ENCODE data around the gene KLHL28.
A peak's percentile ranks its signal among the peaks of the same experiment; 100 is the strongest.

KLHL28 gene

DNA sequence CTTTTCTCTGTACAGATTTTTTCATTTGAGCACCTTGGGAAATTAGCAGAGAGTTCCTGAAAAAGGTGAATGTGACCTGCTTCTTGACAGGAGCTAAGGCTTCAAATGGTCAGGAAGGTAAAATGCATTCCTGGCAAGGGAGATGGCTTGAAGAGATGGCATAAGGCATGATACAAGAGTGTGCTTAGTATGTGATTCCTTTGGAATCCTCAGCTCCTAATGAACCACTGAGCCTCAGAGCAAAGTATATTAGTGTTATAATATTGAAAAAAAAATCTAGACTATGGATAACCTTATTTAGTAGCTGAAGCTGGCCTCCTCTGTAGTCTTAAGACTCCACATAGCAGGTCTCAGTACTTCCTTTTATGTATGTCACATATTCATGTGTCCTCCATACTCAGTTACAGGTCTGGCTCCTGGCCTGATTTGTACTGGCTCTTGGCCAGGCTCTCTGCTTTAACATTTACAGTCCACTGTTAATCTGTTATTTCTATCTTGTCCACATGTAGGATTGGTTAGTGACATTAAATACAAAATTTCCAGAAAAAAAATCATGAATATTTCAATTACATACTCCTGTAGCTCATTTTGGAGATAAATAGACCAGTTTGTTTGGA lies 18.1 kb upstream of the KLHL28 start:
- no peak overlapping the region for H3K27ac ChIP-seq (ENCODE audit: low read depth in 2 of 2, low read length in 2 of 2)
- H3K27me3 ChIP-seq (ENCODE audit: control insufficient read depth in 2 of 2, insufficient read depth in 2 of 2, low read length in 2 of 2), result no peaks in the 10 kb centered on the region
- H3K4me1 ChIP-seq (ENCODE audit: control insufficient read depth in 2 of 2, insufficient read depth in 2 of 2, low read length in 2 of 2), result no peaks in the 10 kb centered on the region
- H3K9ac ChIP-seq (ENCODE audit: low read depth in 1 of 2, low read length in 2 of 2), result no peak overlapping the region
- no peaks in the 10 kb centered on the region for H3K9me3 ChIP-seq (ENCODE audit: control insufficient read depth in 2 of 2, low read length in 2 of 2)
- no peak overlapping the region for H3K4me3 ChIP-seq (ENCODE audit: low read length in 2 of 2)
- H3K36me3 ChIP-seq (ENCODE audit: control insufficient read depth in 2 of 2, insufficient read depth in 2 of 2, low read length in 2 of 2), result no peaks in the 10 kb centered on the region

- Histone ChIP-seq H3K36me3 (ENCODE audit: control insufficient read depth in 2 of 2, insufficient read depth in 2 of 2, low read length in 2 of 2) (no peaks in the 10 kb centered on the region), H3K9ac (ENCODE audit: low read depth in 1 of 2, low read length in 2 of 2) (no peak overlapping the region), H3K9me3 (ENCODE audit: control insufficient read depth in 2 of 2, low read length in 2 of 2) (no peaks in the 10 kb centered on the region), H3K27ac (ENCODE audit: low read depth in 2 of 2, low read length in 2 of 2) (no peak overlapping the region), H3K4me1 (ENCODE audit: control insufficient read depth in 2 of 2, insufficient read depth in 2 of 2, low read length in 2 of 2) (no peaks in the 10 kb centered on the region), H3K4me3 (ENCODE audit: low read length in 2 of 2) (no peak overlapping the region), H3K27me3 (ENCODE audit: control insufficient read depth in 2 of 2, insufficient read depth in 2 of 2, low read length in 2 of 2) (no peaks in the 10 kb centered on the region)
Measured at GRCh38 chr14:44979273-44979672, 17.5 kb upstream of the KLHL28 start.

DNA sequence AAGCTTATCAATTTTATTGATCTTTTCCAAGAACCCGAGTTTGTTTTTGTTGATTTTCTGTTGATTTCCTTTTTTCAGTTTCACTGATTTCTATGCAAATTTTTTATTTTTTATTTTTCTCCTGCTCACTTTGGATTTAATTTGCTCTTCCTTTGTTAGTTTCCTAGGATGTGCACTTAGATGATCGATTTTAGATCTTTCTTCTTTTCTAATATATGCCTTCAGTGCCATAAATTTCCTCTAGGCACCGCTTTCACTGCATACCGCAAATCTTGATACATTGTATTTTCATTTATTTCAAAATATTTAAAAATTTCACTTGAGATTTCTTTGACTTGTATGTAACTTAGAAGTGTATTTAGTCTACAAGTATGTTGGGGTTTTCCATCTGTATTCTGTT lies 9.7 kb upstream of the KLHL28 start:
- H3K36me3 ChIP-seq (ENCODE audit: control insufficient read depth in 2 of 2, insufficient read depth in 2 of 2, low read length in 2 of 2), result no peaks in the 10 kb centered on the region
- no peak overlapping the region for H3K4me3 ChIP-seq (ENCODE audit: low read length in 2 of 2)
- H3K27ac ChIP-seq (ENCODE audit: low read depth in 2 of 2, low read length in 2 of 2), result no peak overlapping the region
- H3K4me1 ChIP-seq (ENCODE audit: control insufficient read depth in 2 of 2, insufficient read depth in 2 of 2, low read length in 2 of 2), result peaks cover 3 to 8% of the 10 kb centered on the region in 2 donors
- H3K27me3 ChIP-seq (ENCODE audit: control insufficient read depth in 2 of 2, insufficient read depth in 2 of 2, low read length in 2 of 2), result no peaks in the 10 kb centered on the region
- no peak overlapping the region for H3K9ac ChIP-seq (ENCODE audit: low read depth in 1 of 2, low read length in 2 of 2)
- H3K9me3 ChIP-seq (ENCODE audit: control insufficient read depth in 2 of 2, low read length in 2 of 2), result no peaks in the 10 kb centered on the region

- Histone ChIP-seq H3K9ac (ENCODE audit: low read depth in 1 of 2, low read length in 2 of 2) (no peak overlapping the region), H3K27me3 (ENCODE audit: control insufficient read depth in 2 of 2, insufficient read depth in 2 of 2, low read length in 2 of 2) (no peaks in the 10 kb centered on the region), H3K36me3 (ENCODE audit: control insufficient read depth in 2 of 2, insufficient read depth in 2 of 2, low read length in 2 of 2) (no peaks in the 10 kb centered on the region), H3K9me3 (ENCODE audit: control insufficient read depth in 2 of 2, low read length in 2 of 2) (no peaks in the 10 kb centered on the region), H3K27ac (ENCODE audit: low read depth in 2 of 2, low read length in 2 of 2) (no peak overlapping the region), H3K4me3 (ENCODE audit: low read length in 2 of 2) (no peak overlapping the region), H3K4me1 (ENCODE audit: control insufficient read depth in 2 of 2, insufficient read depth in 2 of 2, low read length in 2 of 2) (peaks cover 3 to 8% of the 10 kb centered on the region in 2 donors)
Measured at GRCh38 chr14:44970907-44971306, 9.2 kb upstream of the KLHL28 start.

DNA sequence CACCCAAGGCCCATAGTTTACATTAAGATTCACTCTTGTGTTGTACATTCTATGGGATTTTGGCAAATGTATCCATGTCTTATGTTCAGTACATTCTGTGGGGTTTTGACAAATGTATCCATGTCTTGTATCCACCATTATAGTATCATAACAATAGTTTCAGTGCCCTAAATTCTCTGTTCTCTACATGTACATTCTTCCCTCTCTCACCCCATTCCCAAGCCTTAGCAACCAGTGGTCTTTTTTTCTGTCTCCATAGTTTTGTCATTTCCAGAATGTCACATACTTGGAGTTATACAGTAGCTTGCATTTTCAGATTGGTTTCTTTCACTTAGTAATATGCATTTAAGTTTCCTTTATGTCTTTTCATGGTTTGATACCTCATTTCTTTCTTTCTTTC lies 7.0 kb upstream of the KLHL28 start:
- H3K9ac ChIP-seq (ENCODE audit: low read depth in 1 of 2, low read length in 2 of 2), result no peak overlapping the region
- no peak overlapping the region for H3K4me3 ChIP-seq (ENCODE audit: low read length in 2 of 2)
- H3K4me1 ChIP-seq (ENCODE audit: control insufficient read depth in 2 of 2, insufficient read depth in 2 of 2, low read length in 2 of 2), result peaks cover 8 to 13% of the 10 kb centered on the region in 2 donors
- H3K36me3 ChIP-seq (ENCODE audit: control insufficient read depth in 2 of 2, insufficient read depth in 2 of 2, low read length in 2 of 2), result peaks cover 0 to 3% of the 10 kb centered on the region in 2 donors
- no peaks in the 10 kb centered on the region for H3K9me3 ChIP-seq (ENCODE audit: control insufficient read depth in 2 of 2, low read length in 2 of 2)
- H3K27me3 ChIP-seq (ENCODE audit: control insufficient read depth in 2 of 2, insufficient read depth in 2 of 2, low read length in 2 of 2), result no peaks in the 10 kb centered on the region
- H3K27ac ChIP-seq (ENCODE audit: low read depth in 2 of 2, low read length in 2 of 2), result no peak overlapping the region

DNA sequence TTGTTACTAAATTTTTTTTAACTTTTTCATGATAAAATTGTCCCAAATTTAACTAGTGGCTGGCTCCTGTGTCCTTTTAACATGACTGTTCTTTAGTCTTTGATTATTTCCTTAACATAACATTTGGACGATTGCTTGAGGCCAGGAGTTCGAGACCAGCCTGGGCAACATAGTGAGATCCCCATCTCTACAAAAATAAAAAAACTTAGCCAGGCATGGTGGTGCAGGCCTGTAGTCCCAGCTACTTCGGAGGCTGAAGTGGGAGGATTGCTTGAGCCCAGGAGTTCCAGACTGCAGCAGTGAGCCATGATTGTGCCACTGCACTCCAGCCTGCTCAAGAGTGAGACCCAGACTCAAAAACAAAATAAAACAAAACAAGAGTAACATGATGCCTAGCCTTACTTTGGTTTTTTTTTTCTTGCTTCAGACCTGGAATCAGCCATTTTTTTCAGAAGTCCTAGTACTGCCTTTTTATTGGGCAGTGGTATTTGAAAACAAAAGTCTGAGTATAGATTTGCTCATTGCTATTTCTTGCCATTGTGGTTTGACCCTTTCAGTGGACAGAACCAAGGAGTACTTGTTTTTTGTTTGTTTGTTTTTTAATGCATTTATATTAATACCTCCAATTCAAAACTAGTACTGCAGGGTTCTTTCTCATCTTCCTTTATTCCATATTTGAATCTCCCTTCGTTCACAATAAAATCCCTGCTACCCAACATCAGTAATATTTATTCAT lies 5.0 kb upstream of the KLHL28 start:
- Histone ChIP-seq H3K4me1 (ENCODE audit: control insufficient read depth in 2 of 2, insufficient read depth in 2 of 2, low read length in 2 of 2) (peaks cover 13 to 15% of the 10 kb centered on the region in 2 donors), H3K9me3 (ENCODE audit: control insufficient read depth in 2 of 2, low read length in 2 of 2) (no peaks in the 10 kb centered on the region), H3K27me3 (ENCODE audit: control insufficient read depth in 2 of 2, insufficient read depth in 2 of 2, low read length in 2 of 2) (no peaks in the 10 kb centered on the region), H3K9ac (ENCODE audit: low read depth in 1 of 2, low read length in 2 of 2) (no peak overlapping the region), H3K36me3 (ENCODE audit: control insufficient read depth in 2 of 2, insufficient read depth in 2 of 2, low read length in 2 of 2) (peaks cover 0 to 3% of the 10 kb centered on the region in 2 donors), H3K27ac (ENCODE audit: low read depth in 2 of 2, low read length in 2 of 2) (no peak overlapping the region), H3K4me3 (ENCODE audit: low read length in 2 of 2) (peak overlapping the region; percentile 12 to 53)

- H3K36me3 ChIP-seq (ENCODE audit: control insufficient read depth in 2 of 2, insufficient read depth in 2 of 2, low read length in 2 of 2), result peaks cover 0 to 3% of the 10 kb centered on the region in 2 donors
- no peak overlapping the region for H3K27ac ChIP-seq (ENCODE audit: low read depth in 2 of 2, low read length in 2 of 2)
- peak overlapping the region; percentile 95 to 100 for H3K4me3 ChIP-seq (ENCODE audit: low read length in 2 of 2)
- H3K9ac ChIP-seq (ENCODE audit: low read depth in 1 of 2, low read length in 2 of 2), result peak overlapping the region; percentile 27 to 30
- peaks cover 16 to 25% of the 10 kb centered on the region in 2 donors for H3K4me1 ChIP-seq (ENCODE audit: control insufficient read depth in 2 of 2, insufficient read depth in 2 of 2, low read length in 2 of 2)
- H3K27me3 ChIP-seq (ENCODE audit: control insufficient read depth in 2 of 2, insufficient read depth in 2 of 2, low read length in 2 of 2), result no peaks in the 10 kb centered on the region
- no peaks in the 10 kb centered on the region for H3K9me3 ChIP-seq (ENCODE audit: control insufficient read depth in 2 of 2, low read length in 2 of 2)
Measured at GRCh38 chr14:44963775-44964380, 2.1 kb upstream of the KLHL28 start.

- Histone ChIP-seq H3K4me1 (ENCODE audit: control insufficient read depth in 2 of 2, insufficient read depth in 2 of 2, low read length in 2 of 2) (peaks cover 16 to 25% of the 10 kb centered on the region in 2 donors), H3K9me3 (ENCODE audit: control insufficient read depth in 2 of 2, low read length in 2 of 2) (no peaks in the 10 kb centered on the region), H3K4me3 (ENCODE audit: low read length in 2 of 2) (peak overlapping the region; percentile 95 to 100), H3K27ac (ENCODE audit: low read depth in 2 of 2, low read length in 2 of 2) (peak overlapping the region in 1 of 2 donors; percentile 67), H3K36me3 (ENCODE audit: control insufficient read depth in 2 of 2, insufficient read depth in 2 of 2, low read length in 2 of 2) (peaks cover 0 to 3% of the 10 kb centered on the region in 2 donors), H3K27me3 (ENCODE audit: control insufficient read depth in 2 of 2, insufficient read depth in 2 of 2, low read length in 2 of 2) (no peaks in the 10 kb centered on the region), H3K9ac (ENCODE audit: low read depth in 1 of 2, low read length in 2 of 2) (peak overlapping the region; percentile 81)
Measured at GRCh38 chr14:44963044-44963528, 1.3 kb upstream of the KLHL28 start.

DNA sequence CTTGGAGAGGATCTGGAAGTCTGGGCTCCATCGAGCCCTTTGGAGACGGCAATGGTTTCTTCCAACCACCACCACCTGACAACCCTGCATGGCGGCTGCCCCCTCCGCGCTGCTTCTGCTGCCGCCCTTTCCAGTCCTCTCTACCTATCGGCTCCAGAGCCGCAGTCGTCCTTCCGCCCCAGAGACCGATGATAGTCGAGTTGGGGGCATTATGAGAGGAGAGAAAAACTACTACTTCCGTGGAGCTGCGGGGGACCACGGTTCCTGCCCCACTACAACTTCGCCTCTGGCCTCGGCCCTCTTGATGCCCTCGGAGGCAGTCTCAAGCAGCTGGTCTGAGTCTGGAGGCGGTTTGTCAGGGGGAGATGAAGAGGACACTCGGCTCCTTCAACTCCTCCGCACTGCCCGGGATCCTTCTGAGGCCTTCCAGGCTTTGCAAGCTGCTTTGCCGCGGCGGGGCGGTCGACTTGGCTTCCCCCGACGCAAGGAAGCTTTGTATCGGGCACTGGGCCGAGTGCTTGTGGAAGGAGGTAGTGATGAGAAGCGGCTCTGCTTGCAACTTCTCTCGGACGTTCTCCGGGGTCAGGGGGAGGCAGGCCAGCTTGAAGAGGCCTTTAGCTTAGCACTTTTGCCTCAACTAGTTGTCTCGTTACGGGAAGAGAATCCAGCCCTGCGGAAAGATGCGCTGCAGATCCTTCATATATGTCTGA lies 742 bp upstream of the KLHL28 start:
- Histone ChIP-seq H3K27ac (ENCODE audit: low read depth in 2 of 2, low read length in 2 of 2) (peak overlapping the region; percentile 67 to 85), H3K9ac (ENCODE audit: low read depth in 1 of 2, low read length in 2 of 2) (peak overlapping the region; percentile 81), H3K36me3 (ENCODE audit: control insufficient read depth in 2 of 2, insufficient read depth in 2 of 2, low read length in 2 of 2) (peaks cover 0 to 3% of the 10 kb centered on the region in 2 donors), H3K4me1 (ENCODE audit: control insufficient read depth in 2 of 2, insufficient read depth in 2 of 2, low read length in 2 of 2) (peaks cover 15 to 23% of the 10 kb centered on the region in 2 donors), H3K27me3 (ENCODE audit: control insufficient read depth in 2 of 2, insufficient read depth in 2 of 2, low read length in 2 of 2) (no peaks in the 10 kb centered on the region), H3K4me3 (ENCODE audit: low read length in 2 of 2) (peak overlapping the region; percentile 95 to 100), H3K9me3 (ENCODE audit: control insufficient read depth in 2 of 2, low read length in 2 of 2) (no peaks in the 10 kb centered on the region)
